ENCODE measurements around the gene WDR74. TPM values are rescaled to one million over a fixed set of nuclear protein-coding genes. Genes with fewer than 3 reads are reported as not detected.
A peak's percentile ranks its signal among the peaks of the same experiment; 100 is the strongest.
"Not testable (repeated sequence)": the region's sequence is repeated elsewhere in the genome, so short reads cannot be mapped to it uniquely, and the experiment has no call there.

Gene WDR74
- total RNA-seq, 2 donors from 2014 or later: 44.5 to 46.1 TPM

DNA sequence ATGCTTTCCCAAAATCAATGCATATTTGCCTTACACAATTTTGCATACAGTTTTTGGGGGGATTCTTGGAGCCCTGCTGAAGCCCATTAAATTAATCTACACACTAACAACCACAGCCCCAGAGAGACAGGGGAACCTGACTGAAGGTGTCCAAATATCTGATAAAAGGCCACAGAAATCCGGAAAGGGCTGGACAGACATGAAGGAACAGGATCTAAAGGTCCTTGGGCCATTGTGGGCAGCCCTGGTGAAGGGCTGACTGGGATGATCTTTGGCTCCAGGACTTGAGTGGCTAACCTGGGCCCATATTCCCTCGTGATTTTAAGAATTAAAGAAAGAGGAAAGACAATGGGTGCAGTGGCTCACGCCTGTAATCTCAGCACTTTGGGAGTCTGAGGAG, 6.8 kb upstream of the WDR74 start:
- Histone ChIP-seq H3K4me1 (replicated peaks) (peaks cover 8% of the 10 kb centered on the region), H3K36me3 (no peaks in the 10 kb centered on the region), H3K27ac (no peak overlapping the region), H3K9me3 (no peaks in the 10 kb centered on the region), H3K27me3 (replicated peaks; ENCODE audit: insufficient read depth) (no peaks in the 10 kb centered on the region), H3K4me3 (no peak overlapping the region)
- 86% methylated on average over 3 of the region's 3 CpGs for WGBS
- TF ChIP-seq POLR2AphosphoS5 (IDR thresholded peaks at IDR 0.05) (no peak), POLR2A (IDR thresholded peaks at IDR 0.05) (no peak)
- TF ChIP-seq, protein P1, sequence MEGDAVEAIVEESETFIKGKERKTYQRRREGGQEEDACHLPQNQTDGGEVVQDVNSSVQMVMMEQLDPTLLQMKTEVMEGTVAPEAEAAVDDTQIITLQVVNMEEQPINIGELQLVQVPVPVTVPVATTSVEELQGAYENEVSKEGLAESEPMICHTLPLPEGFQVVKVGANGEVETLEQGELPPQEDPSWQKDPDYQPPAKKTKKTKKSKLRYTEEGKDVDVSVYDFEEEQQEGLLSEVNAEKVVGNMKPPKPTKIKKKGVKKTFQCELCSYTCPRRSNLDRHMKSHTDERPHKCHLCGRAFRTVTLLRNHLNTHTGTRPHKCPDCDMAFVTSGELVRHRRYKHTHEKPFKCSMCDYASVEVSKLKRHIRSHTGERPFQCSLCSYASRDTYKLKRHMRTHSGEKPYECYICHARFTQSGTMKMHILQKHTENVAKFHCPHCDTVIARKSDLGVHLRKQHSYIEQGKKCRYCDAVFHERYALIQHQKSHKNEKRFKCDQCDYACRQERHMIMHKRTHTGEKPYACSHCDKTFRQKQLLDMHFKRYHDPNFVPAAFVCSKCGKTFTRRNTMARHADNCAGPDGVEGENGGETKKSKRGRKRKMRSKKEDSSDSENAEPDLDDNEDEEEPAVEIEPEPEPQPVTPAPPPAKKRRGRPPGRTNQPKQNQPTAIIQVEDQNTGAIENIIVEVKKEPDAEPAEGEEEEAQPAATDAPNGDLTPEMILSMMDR (IDR thresholded peaks at IDR 0.05): no peak
- intact Hi-C loops (cut with DNase I): no loop called here
- no peak for DNase-seq (ENCODE audit: low spot score)

DNA sequence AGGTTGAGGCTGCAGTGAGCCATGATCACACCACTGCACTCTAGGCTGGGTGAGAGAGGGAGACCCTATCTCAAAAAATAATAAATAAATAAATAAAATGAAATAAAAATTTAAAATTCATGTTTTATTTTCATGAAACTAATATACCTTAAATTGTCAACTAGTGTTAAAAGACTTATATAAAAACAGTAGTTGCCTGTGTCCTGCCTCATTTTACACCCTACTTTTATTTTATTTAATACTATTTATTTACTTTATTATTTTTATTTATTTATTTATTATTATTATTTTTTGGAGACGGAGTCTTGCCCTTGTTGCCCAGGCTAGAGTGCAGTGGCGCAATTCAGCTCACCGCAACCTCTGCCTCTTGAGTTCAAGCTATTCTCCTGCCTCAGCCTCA, 4.8 kb upstream of the WDR74 start:
- Histone ChIP-seq H3K4me1 (replicated peaks) (peaks cover 8% of the 10 kb centered on the region), H3K36me3 (no peaks in the 10 kb centered on the region), H3K27ac (no peak overlapping the region), H3K4me3 (no peak overlapping the region), H3K27me3 (replicated peaks; ENCODE audit: insufficient read depth) (no peaks in the 10 kb centered on the region), H3K9me3 (no peaks in the 10 kb centered on the region)
- DNase-seq (ENCODE audit: low spot score): no peak
- TF ChIP-seq, protein P1 (IDR thresholded peaks at IDR 0.05): no peak
- no peak for TF ChIP-seq POLR2AphosphoS5 (IDR thresholded peaks at IDR 0.05)
- no peak for TF ChIP-seq POLR2A (IDR thresholded peaks at IDR 0.05)
- intact Hi-C loops (cut with DNase I): no loop called here
- WGBS: 94% methylated on average over 3 of the region's 3 CpGs

DNA sequence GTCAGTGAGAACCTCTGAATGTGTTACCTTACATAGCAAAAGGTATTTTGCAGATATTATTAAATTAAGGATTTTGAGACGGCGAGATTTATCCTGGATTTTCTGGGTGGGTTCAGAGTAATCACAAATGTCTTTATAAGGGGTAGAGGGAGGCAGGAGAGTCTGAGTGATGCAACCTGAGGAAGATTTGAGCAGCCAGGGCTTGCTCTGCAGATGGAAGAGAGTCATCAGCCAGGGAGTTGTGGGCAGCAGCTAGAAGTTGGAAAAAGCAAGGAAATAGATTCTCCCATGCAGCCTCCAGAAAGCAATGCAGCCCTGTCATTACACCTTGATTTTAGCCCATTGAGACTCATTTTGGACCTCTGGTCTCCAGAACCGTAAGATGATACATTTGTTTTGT, 4.1 kb upstream of the WDR74 start:
- 96% methylated on average over 3 of the region's 3 CpGs for WGBS
- intact Hi-C loops (cut with DNase I): loop anchor here (2.0 kb wide), 1 partner anchor 37 kb away; the partner anchor contains the start of gene SLC3A2
- H3K4me1 ChIP-seq (replicated peaks): peaks cover 8% of the 10 kb centered on the region
- no peak for DNase-seq (ENCODE audit: low spot score)
- no peaks in the 10 kb centered on the region for H3K9me3 ChIP-seq
- TF ChIP-seq, protein P1 (IDR thresholded peaks at IDR 0.05): no peak
- TF ChIP-seq POLR2A (IDR thresholded peaks at IDR 0.05) (no peak), POLR2AphosphoS5 (IDR thresholded peaks at IDR 0.05) (no peak)
- H3K27ac ChIP-seq: no peak overlapping the region
- H3K36me3 ChIP-seq: no peaks in the 10 kb centered on the region
- H3K4me3 ChIP-seq: no peak overlapping the region
- H3K27me3 ChIP-seq (replicated peaks; ENCODE audit: insufficient read depth): no peaks in the 10 kb centered on the region

DNA sequence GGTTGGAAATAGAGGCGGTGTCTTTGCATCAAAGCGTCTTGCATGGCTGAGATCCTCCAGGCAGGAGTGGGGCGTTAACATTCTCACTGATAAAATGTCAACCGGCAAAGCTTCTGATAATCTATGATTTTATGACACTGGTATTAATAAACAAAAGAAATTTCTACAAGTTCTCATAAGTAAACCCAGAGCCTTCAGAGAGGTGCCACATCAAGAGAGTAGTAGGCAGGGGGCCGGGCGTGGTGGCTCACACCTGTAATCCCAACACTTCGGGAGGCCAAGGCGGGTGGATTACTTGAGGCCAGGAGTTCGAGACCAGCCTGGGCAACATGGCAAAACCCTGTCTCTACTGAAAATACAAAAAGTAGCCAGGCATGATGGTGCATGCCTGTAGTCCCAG, 3.5 kb upstream of the WDR74 start:
- 81% methylated on average over 9 of the region's 9 CpGs for WGBS
- not testable (repeated sequence) for DNase-seq (ENCODE audit: low spot score); H3K36me3 ChIP-seq; H3K9me3 ChIP-seq; H3K4me3 ChIP-seq; H3K4me1 ChIP-seq (replicated peaks); H3K27me3 ChIP-seq (replicated peaks; ENCODE audit: insufficient read depth)
- H3K27ac ChIP-seq: peak overlapping the region; percentile 98 to 99
- intact Hi-C loops (cut with DNase I): loop anchor here (2.0 kb wide), 1 partner anchor 38 kb away; the partner anchor contains the start of gene SLC3A2

DNA sequence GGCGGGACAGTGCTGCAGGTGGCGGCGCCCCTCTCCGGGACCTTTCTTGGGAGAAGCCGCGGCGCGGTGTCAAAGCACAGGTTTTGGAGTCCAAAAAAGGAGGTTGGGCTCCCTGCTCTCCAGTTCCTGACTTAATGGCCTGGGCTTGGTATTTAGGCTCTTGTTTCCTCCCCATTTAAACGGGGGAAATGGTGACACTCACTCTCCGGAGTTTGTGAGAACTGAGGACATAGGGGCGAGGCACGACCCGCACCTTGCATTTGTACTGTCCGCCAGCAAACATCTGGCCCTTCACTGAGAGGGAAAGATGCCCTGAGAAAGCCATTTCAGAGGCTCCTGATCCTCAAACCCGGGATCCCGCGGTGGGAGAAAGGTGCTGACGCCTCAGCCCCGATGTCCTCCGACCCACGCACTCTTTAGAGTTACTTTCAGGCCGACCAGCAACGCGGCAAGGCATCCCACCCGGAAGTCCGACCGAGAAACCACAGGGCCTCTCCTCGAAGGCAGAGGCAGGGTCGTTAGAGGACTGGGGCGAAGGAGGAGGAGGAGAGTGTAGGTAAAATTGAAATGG, 2.9 kb upstream of the WDR74 start:
- peak overlapping the region; percentile 36 to 45 for H3K4me3 ChIP-seq
- H3K36me3 ChIP-seq: no peaks in the 10 kb centered on the region
- intact Hi-C loops (cut with DNase I): loop anchor here (2.0 kb wide), 1 partner anchor 39 kb away; the partner anchor contains the start of gene SLC3A2
- no peaks in the 10 kb centered on the region for H3K27me3 ChIP-seq (replicated peaks; ENCODE audit: insufficient read depth)
- no peak for DNase-seq (ENCODE audit: low spot score)
- peak overlapping the region; percentile 98 to 99 for H3K27ac ChIP-seq
- H3K4me1 ChIP-seq (replicated peaks): peaks cover 12% of the 10 kb centered on the region
- 11% methylated on average over 30 of the region's 30 CpGs for WGBS
- peak; percentile 23 for TF ChIP-seq POLR2A (IDR thresholded peaks at IDR 0.05)
- TF ChIP-seq, protein P1 (IDR thresholded peaks at IDR 0.05): no peak
- H3K9me3 ChIP-seq: no peaks in the 10 kb centered on the region
